GM18499 (cell line): ENCODE data around the gene CACHD1.

Experiments used
- ATAC-seq: cut with Tn5 transposase; IDR thresholded peaks from one replicate; pipeline ENCODE4 v1.9.1; 2021; ENCODE audit warnings: moderate number of reproducible peaks; ENCODE audit not compliant: insufficient read depth, unreplicated experiment

The CACHD1 gene

GRCh38 chr1:64472040-64472376 is 2.1 kb downstream of the CACHD1 start:
- no peak for ATAC-seq

- ATAC-seq, result no peak
These were observed 2.9 kb downstream of the CACHD1 start for GRCh38 chr1:64472805-64473204.

DNA sequence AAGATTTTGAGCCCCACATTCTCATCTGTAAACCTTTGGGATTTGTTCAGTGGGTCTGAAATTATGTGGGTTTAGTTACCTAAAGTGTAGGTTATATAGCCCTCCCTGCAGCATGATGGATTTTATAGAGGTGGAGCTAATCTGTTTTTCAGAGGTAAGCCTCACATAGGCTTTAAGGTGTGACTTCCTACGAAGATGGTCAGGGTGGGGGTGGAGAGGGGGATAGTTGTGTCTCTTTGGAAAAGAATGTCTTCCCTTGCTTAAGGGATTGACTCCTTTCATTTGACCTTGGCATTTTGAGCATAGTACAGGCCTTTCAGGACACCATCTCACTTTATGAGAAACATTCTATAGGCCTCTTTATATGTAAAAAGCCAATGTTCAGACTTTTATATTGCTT is 3.4 kb downstream of the CACHD1 start:
- ATAC-seq, result no peak

DNA sequence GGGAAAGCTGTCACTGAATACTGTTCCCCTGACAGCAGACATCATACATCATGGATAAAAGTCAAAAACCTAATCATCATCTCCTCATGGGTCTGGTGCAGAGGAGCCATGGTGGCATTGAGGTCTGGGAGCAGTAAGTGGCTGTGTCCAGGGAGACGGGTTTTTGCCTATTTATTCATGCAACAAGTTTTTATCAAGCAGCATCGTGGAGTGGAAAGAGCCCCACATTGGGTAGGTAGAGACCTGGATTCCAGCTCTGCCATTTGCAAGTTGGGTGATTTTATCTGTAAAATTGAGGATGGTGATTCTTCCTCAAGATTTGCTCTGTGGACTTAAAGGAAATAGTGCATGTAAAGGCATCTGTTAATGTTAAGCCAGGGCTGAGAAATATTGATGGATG is 4.2 kb downstream of the CACHD1 start:
- ATAC-seq, result no peak

DNA sequence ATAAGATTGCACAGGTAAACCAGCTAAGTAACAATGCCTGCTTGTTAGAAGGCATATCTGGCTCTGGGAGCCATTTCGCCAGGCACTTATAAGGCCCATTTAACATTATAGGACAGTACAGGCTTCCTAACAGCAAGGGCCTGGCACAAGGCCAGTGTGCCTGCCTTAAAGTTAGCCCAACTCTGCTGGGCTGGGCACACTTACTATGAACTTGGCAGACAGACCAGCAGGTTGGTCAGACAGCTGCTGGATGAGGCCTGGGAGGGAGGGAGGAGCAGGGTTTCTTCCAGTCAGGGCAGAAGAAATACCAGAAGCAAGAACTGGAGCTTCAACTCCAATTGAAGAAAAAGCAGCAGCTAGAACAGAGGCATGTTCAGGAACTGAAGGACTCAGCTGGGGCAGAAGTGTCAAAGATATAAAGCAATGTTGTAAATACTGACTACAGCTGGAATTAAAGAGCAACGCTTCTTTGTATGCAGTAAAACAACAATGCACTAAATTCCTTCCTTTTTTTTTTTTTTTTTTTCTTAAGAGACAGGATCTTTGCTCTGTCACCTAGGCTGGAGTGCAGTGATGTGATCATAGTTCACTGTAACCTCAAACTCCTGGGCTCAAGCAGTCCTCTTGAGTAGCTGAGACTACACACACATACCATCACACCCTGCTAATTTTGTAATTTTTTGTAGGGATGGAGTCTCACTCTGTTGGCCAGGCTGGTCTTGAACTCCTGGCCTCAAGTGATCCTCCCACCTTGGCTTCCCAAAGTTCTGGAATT is 4.9 kb downstream of the CACHD1 start:
- ATAC-seq, result no peak

DNA sequence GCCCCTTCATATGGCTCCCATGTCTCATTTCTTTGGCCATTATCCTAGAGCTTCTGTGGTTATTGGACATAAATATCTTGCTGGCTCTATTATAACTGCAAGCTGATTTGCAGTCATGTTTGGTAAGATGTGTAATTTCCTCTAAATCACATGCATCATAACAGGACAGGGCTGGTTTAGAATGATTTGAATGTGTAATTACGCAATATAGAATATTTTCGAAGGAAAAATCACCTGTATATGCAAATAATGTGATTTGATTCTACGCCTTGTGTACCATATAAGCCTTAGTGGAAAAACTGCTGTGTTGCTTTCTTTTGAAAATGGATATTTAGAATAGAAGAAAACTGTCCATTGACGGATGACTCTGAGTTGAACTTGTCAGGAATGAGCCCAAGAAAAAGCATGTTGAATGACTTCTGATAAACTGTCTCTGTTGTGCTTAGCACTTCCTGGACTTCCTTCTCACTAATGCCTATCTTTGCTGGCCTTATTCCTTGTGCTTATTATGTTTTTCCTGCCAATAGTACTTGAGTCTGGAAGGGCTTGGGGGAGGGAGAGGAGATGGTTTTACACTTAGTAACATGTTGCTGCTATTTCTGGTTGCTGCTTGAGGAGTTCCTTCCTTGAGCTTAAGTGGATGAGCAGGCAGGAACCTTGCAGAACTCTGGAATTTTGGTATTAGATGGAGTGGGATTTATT is 6.5 kb downstream of the CACHD1 start:
- ATAC-seq, result no peak

DNA sequence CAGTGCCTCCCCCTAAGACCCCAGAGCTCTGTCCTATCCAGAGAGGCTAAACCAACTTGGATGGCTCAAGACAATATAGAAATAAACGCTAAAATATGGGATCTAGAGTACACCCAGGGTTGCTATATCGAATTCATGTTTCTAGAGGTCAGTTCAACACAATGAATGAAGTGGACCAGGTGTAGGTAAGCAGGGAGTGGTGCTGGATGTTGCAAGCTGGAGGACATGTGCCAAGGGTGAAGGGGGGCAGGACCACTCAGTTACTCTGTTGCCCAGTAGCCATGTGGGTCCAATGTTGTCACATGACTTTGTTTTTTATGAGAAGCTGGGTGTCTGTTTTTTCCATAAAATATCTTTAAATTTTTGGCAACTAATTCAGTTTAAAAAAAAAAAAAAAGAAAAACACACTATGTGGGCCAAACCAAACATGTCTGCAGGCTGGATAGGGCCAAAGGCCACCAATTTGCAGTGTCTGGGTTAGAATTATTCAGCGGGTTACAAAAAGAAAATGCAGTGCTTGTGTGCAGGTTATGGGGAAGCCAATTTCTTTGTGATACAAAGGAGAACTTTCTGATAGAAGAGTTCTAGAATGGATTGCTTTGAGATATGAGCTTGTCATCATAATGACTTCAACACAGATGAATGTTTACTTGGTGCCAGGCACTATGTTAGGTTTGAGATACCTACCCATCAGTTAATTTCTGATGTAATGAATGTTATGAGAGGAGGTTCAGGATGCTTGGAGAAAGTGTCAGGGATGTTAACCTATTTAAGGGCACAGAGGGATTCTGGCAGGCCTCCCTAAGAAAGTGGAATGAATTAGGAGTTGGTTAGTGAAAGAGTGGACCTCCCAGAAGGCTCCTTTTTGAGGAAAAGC is 8.9 kb downstream of the CACHD1 start:
- ATAC-seq, result no peak

- ATAC-seq, result no peak
These were observed 9.9 kb downstream of the CACHD1 start for GRCh38 chr1:64479874-64480273.

DNA sequence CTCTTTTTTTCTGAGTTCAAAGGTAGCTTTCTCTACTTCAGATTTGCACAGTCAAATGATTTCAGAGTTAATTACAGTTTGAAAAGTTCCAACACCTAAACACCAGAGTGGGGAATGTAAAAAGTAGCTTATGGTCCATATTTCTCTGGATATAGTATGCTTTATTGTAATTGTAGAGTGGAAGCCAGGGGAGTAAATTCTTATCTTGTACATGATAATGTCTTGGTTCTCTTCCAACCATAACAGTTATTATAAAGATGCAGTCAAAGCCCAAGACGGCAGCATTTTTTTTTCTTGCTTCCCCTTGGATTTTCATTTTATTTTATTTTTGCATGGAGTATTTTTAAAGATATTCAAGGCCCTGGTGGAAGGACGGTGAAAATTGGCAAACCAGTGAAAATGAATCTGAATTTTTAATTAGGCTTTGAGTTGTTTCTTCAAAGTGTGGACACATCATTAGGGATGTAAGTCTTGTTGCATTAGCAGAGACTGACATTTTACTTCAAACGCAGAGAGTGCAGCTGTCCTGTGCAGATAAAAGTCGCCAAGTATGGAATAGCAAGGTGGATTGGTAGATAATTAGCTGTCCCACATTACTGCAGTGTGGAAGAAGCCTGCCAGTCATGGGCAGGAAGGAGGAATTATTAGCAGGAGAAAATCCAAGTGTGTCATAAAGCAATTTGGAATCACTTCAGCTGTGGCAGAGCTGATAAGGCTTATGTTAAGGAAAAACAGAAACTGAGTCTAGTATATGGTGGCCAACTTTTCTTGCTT is 11.3 kb downstream of the CACHD1 start:
- no peak for ATAC-seq

- no peak for ATAC-seq
These were observed 12.2 kb downstream of the CACHD1 start for GRCh38 chr1:64482128-64482527.

DNA sequence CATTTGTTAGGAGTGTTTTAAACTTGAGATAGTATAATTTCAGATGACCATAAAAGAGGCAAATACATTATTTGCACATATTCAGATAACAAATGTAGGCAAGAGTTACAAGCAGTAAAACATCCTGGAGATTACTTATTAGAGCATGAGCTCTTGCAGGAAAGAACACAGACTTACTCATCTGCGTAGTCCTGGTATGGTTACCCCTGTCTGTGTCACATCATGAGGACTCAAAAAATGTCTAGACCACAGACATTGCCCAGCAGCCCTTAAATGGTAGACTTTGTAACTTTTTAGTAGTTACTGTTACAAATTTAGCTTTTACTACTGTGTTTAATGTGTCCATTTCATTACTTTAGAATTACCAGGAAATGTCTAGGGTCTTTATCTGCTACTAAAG is 12.8 kb downstream of the CACHD1 start:
- ATAC-seq, result no peak

DNA sequence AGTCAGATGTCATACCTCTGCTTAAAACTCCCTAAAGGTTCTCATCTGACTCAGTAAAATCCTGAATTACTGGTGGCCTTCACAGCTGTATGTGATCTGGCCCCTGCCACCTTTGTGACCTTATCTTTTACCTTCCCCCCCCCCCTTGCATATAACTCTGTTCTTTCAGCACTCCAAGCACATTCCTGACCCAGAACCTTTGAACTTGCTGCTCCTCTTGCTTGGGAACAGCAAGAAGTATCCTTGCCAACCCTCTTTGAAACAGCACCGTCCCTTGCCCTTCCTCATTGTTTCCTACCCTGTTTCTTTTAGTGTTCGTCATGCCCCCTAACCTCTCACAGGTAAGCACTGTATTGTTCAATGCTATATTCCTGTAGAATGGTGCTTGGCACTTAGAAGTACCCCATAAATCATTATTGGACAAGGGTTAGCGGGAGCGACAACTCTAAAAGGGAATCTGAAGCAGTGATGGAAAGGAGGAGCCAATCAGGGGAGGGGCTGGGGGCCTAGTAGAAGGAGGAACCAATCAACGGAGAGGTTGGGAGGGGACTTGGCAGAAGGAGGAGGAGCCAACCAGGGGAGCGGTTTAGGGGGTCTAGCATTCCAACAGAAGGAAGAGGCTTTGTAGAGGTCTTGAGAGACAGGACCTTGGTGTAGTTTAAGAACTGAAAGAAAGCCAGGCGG is 13.9 kb downstream of the CACHD1 start:
- ATAC-seq, result no peak

DNA sequence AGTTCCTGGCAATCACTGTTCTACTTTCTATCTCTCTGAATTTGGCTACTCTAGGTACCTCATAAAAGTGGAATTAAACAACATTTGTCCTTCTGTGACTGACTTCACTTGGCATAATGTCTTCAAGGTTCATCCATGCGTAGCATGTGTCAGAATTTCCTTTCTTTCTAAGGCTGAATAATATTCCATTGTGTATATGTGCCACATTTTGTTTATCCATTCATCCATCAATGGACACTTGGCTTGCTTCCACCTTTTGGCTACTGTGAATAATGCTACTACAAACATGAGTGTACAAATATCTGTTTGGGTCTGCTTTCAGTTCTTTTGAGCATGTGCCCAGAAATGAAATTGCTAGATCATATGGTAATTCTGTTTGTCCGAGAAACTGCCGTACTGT is 14.7 kb downstream of the CACHD1 start:
- ATAC-seq, result no peak

DNA sequence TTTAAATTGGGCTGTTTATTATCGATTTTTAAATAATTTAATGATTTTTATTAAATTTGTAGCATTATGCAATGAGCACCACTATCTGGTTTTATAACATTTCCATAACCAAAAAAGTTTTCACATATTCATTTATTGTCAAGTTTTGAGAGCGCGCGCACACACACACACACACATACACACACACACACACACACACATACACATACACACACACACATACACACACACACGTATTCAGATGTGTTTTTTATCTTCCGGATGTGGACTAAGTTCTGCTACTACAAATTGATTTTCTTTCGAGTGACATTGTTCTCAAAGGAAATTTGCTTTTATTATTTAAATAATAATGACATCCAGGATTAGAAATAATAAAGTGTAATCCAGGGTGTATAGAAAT is 16.3 kb downstream of the CACHD1 start:
- ATAC-seq, result no peak

DNA sequence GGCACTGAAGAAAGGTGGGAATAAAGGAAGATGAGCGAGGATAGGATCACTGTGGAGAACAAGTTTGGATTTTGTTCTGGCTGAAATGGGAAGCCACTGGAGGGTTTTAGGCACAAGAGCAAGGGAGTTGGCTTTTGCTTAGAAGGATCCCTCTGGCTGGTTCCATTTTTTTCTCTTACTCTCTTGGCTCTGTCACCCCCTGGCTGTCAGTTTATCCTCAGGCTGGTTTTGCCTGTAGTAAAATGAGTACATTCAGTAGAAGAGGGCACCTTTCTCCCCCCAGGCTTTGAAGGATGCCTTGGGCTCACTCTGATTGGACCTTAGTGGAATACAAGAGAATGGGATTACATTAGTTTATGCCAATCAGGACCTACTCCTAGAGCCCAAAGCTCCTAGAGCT is 17.1 kb downstream of the CACHD1 start:
- no peak for ATAC-seq

GRCh38 chr1:64488862-64489261 is 18.9 kb downstream of the CACHD1 start:
- ATAC-seq, result no peak

DNA sequence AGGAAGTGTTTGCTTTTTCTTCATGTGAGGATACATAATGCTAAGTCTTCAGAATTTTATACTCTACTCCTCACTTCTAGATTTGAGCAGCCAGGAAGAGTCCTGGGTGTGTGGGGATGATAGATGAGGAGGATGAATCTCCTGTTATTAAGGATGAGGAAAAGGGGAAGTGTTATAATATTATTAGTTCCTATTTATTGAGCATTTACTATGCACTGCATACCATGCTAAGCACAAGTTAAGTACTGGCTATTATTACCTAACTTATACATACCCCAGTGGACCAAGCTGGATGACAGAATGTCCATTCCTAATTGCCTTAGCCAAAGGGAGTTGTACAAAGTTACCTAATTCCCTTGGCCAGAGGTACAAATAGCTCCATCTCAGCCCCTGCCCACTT is 19.8 kb downstream of the CACHD1 start:
- ATAC-seq, result no peak

GRCh38 chr1:64490213-64490818 is 20.4 kb downstream of the CACHD1 start:
- no peak for ATAC-seq

- no peak for ATAC-seq
These were observed 22.5 kb downstream of the CACHD1 start for GRCh38 chr1:64492424-64492823.
